Caco-2 (cell line): ENCODE measurements around the gene ERC2. TPM values are rescaled to one million over a fixed set of nuclear protein-coding genes. Genes with fewer than 3 reads are reported as not detected.
A peak's percentile ranks its signal among the peaks of the same experiment; 100 is the strongest.

Source experiments
- BruUV-seq: library from RNA; stranded (reverse); fragments of 400-500 nt; replicated peaks from 2 replicates; lab custom pipeline; 2021; lab: Mats Ljungman, UMichigan
- CTCF ChIA-PET: fragments of 300-600 bp; sonication (Branson Sonifier 250); formaldehyde crosslinking; loops from one replicate; lab custom pipeline; 2022; ENCODE audit warnings: antibody characterized with exemption; lab: Charles Lee
- POLR2A ChIA-PET: fragments of 300-600 bp; sonication (Branson Sonifier 250); formaldehyde crosslinking; loops from one replicate; lab custom pipeline; 2022; ENCODE audit warnings: antibody characterized with exemption; lab: Charles Lee
- DNase-seq, 2 experiments: peaks; one replicate each; pipeline versions ENCODE4 v3.0.0 to v3.0.0-alpha.2; 2020 to 2022
- H3K27me3 ChIP-seq: replicated peaks from 2 replicates; pipeline ENCODE4 v1.6.0; 2011; ENCODE audit warnings: low read length; ENCODE audit not compliant: control insufficient read depth, insufficient read depth
- H3K36me3 ChIP-seq: 2 replicates; pipeline ENCODE4 v1.5.1; 2011; ENCODE audit warnings: low read length; ENCODE audit not compliant: control insufficient read depth, insufficient read depth
- H3K4me1 ChIP-seq: fragments of 250-450 bp; sonication (Bioruptor Pico); 2 replicates; pipeline ENCODE4 v1.5.1; 2020; ENCODE audit warnings: mild to moderate bottlenecking
- H3K4me3 ChIP-seq: 2 replicates; pipeline ENCODE4 v1.5.1; 2011; ENCODE audit warnings: low read depth, mild to moderate bottlenecking, control low read depth, low read length
- H3K9me3 ChIP-seq: fragments of 250-450 bp; sonication (Bioruptor Pico); 2 replicates; pipeline ENCODE4 v1.5.1; 2020; ENCODE audit warnings: mild to moderate bottlenecking, moderate library complexity
- H3K27ac Mint-ChIP-seq: one replicate; pipeline ENCODE4 v1.8.0; 2022; ENCODE audit warnings: mixed read lengths; ENCODE audit not compliant: unreplicated experiment
- H3K27me3 Mint-ChIP-seq: one replicate; pipeline ENCODE4 v1.8.0; 2022; ENCODE audit warnings: mixed read lengths; ENCODE audit not compliant: insufficient read depth, unreplicated experiment
- H3K36me3 Mint-ChIP-seq: one replicate; pipeline ENCODE4 v1.8.0; 2022; ENCODE audit warnings: mild to moderate bottlenecking, mixed read lengths; ENCODE audit not compliant: insufficient read depth, unreplicated experiment
- H3K4me1 Mint-ChIP-seq: one replicate; pipeline ENCODE4 v1.8.0; 2022; ENCODE audit warnings: low read depth, mixed read lengths; ENCODE audit not compliant: unreplicated experiment
- H3K4me3 Mint-ChIP-seq: one replicate; pipeline ENCODE4 v1.8.0; 2022; ENCODE audit warnings: mild to moderate bottlenecking, moderate library complexity, mixed read lengths; ENCODE audit not compliant: unreplicated experiment
- H3K9me3 Mint-ChIP-seq: one replicate; pipeline ENCODE4 v1.8.0; 2022; ENCODE audit warnings: mixed read lengths; ENCODE audit not compliant: unreplicated experiment
- intact Hi-C: fragments of 100-400 bp; cut with micrococcal nuclease; formaldehyde crosslinking; loops from one replicate; pipeline ENCODE4 v1.10.0; 2022; ENCODE audit not compliant: unreplicated experiment
- total RNA-seq: library from RNA; stranded (reverse); gene quantifications from 2 replicates; pipeline ENCODE4 v1.2.3, GENCODE V29; 2022
- TF ChIP-seq, protein P1 (sequence below), 2 experiments: fragments of 200-600 bp in 1 of 2; IDR thresholded peaks; 1 replicate in 1 of 2; 2 replicates in 1 of 2; pipeline versions ENCODE4 v1.5.1 to v1.8.0; 2011 to 2022; ENCODE audit warnings: antibody characterized with exemption in 1 of 2, control low read depth in 1 of 2, inconsistent platforms in 1 of 2, low read depth in 1 of 2, low read length in 1 of 2, mild to moderate bottlenecking in 1 of 2, moderate library complexity in 1 of 2; ENCODE audit not compliant: insufficient read depth in 1 of 2, severe bottlenecking in 1 of 2, unreplicated experiment in 1 of 2

The ERC2 gene
- total RNA-seq, 1 experiment from 2014 or later, result 0.54 TPM

GRCh38 chr3:55551644-55552043 lies 916.6 kb downstream of the ERC2 start:
- BruUV-seq, result no TSS peak
- peaks cover 6% of the 10 kb centered on the region for H3K4me1 Mint-ChIP-seq
- no peak for DNase-seq
- H3K9me3 Mint-ChIP-seq, result no peaks in the 10 kb centered on the region
- no peaks in the 10 kb centered on the region for H3K27me3 Mint-ChIP-seq
- TF ChIP-seq, protein P1, sequence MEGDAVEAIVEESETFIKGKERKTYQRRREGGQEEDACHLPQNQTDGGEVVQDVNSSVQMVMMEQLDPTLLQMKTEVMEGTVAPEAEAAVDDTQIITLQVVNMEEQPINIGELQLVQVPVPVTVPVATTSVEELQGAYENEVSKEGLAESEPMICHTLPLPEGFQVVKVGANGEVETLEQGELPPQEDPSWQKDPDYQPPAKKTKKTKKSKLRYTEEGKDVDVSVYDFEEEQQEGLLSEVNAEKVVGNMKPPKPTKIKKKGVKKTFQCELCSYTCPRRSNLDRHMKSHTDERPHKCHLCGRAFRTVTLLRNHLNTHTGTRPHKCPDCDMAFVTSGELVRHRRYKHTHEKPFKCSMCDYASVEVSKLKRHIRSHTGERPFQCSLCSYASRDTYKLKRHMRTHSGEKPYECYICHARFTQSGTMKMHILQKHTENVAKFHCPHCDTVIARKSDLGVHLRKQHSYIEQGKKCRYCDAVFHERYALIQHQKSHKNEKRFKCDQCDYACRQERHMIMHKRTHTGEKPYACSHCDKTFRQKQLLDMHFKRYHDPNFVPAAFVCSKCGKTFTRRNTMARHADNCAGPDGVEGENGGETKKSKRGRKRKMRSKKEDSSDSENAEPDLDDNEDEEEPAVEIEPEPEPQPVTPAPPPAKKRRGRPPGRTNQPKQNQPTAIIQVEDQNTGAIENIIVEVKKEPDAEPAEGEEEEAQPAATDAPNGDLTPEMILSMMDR (IDR thresholded peaks at IDR 0.05; ENCODE audit: insufficient read depth in 1 of 2, low read depth in 1 of 2, low read length in 1 of 2, severe bottlenecking in 1 of 2, unreplicated experiment in 1 of 2), result no peak
- POLR2A ChIA-PET, result no interaction called here
- H3K36me3 Mint-ChIP-seq, result peaks cover 5% of the 10 kb centered on the region
- H3K4me1 ChIP-seq, result no peaks in the 10 kb centered on the region
- no peak overlapping the region for H3K4me3 Mint-ChIP-seq
- no peaks in the 10 kb centered on the region for H3K27me3 ChIP-seq
- H3K36me3 ChIP-seq, result no peaks in the 10 kb centered on the region
- H3K4me3 ChIP-seq, result no peak overlapping the region
- no peak overlapping the region for H3K27ac Mint-ChIP-seq
- H3K9me3 ChIP-seq, result no peaks in the 10 kb centered on the region
- CTCF ChIA-PET, result no interaction called here
- intact Hi-C loops, result no loop called here

GRCh38 chr3:55549177-55549576 lies 919.1 kb downstream of the ERC2 start:
- Histone ChIP-seq H3K27me3 (no peaks in the 10 kb centered on the region), H3K36me3 (no peaks in the 10 kb centered on the region), H3K9me3 (no peaks in the 10 kb centered on the region), H3K4me3 (no peak overlapping the region), H3K4me1 (no peaks in the 10 kb centered on the region)
- BruUV-seq, result no TSS peak
- H3K36me3 Mint-ChIP-seq, result peaks cover 5% of the 10 kb centered on the region
- H3K27ac Mint-ChIP-seq, result no peak overlapping the region
- peak in 1 of 2 experiments; percentile 21 for DNase-seq
- H3K4me1 Mint-ChIP-seq, result peaks cover 6% of the 10 kb centered on the region
- intact Hi-C loops, result no loop called here
- no peaks in the 10 kb centered on the region for H3K27me3 Mint-ChIP-seq
- TF ChIP-seq, protein P1 (IDR thresholded peaks at IDR 0.05; ENCODE audit: insufficient read depth in 1 of 2, low read depth in 1 of 2, low read length in 1 of 2, severe bottlenecking in 1 of 2, unreplicated experiment in 1 of 2), result peak in 1 of 2 experiments; percentile 14
- ChIA-PET POLR2A (interaction anchor here (0.6 kb wide), 1 partner anchor 134 kb away, joined by 8 read pairs; no protein-coding TSS in a partner anchor), CTCF (interaction anchor here (0.6 kb wide), 1 partner anchor 74 kb away, joined by 7 read pairs; no protein-coding TSS in a partner anchor)
- no peaks in the 10 kb centered on the region for H3K9me3 Mint-ChIP-seq
- no peak overlapping the region for H3K4me3 Mint-ChIP-seq

DNA sequence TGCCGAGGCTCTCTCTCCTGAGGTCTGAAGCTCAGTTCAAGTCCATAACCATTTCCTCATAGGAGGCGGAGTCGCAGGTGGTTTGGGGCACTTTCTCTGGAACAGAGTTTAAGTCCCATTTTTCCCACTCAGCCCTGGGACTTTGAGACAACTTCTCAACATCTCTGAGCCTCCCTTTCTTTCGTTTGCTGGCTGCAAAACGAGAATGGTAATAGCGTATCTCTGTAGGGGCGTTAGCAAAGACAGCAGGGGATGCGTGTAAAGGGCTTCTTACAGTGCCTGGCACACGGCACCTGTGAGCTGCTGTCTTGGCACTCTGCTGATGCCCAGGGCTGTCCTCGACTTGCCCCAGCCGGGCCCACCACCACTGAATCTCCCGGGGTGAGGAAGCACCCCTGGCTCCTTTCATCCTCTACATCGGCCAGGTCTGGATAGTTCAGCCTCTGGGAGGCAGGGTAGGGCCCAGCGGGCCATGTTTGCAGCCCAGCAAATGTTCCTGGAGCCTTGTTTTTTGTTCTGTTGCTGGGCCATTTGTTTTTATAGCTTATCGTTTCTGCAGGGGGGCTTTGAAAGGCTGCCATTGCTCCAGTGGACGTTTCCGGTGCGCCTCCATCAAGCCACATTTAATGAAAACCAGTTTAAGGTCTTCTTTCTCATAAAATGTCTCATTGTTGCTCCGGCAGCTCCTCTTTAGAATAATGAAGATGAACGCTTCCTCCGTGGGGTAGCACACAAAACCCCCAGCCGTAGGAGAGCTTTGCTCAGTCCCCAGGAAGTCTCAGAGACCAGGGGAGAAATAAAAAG lies 921.2 kb downstream of the ERC2 start:
- CTCF ChIA-PET, result no interaction called here
- BruUV-seq, result no TSS peak
- H3K27me3 Mint-ChIP-seq, result no peaks in the 10 kb centered on the region

More for the DNA sequence above, 921.2 kb downstream of the ERC2 start:
- no peaks in the 10 kb centered on the region for H3K36me3 ChIP-seq
- H3K4me1 Mint-ChIP-seq, result peaks cover under 1% of the 10 kb centered on the region
- TF ChIP-seq, protein P1 (IDR thresholded peaks at IDR 0.05; ENCODE audit: insufficient read depth in 1 of 2, low read depth in 1 of 2, low read length in 1 of 2, severe bottlenecking in 1 of 2, unreplicated experiment in 1 of 2), result no peak
- H3K27ac Mint-ChIP-seq, result no peak overlapping the region
- no peak overlapping the region for H3K4me3 Mint-ChIP-seq
- intact Hi-C loops, result no loop called here
- no peaks in the 10 kb centered on the region for H3K9me3 ChIP-seq
- no peaks in the 10 kb centered on the region for H3K27me3 ChIP-seq
- H3K4me3 ChIP-seq, result no peak overlapping the region
- peaks cover 5% of the 10 kb centered on the region for H3K36me3 Mint-ChIP-seq
- H3K9me3 Mint-ChIP-seq, result no peaks in the 10 kb centered on the region
- POLR2A ChIA-PET, result no interaction called here
- no peak for DNase-seq
- H3K4me1 ChIP-seq, result no peaks in the 10 kb centered on the region
